Loucy (cell line): ENCODE data around the gene PCSK4.
A peak's percentile ranks its signal among the peaks of the same experiment; 100 is the strongest.
"Not testable (repeated sequence)": the region's sequence is repeated elsewhere in the genome, so short reads cannot be mapped to it uniquely, and the experiment has no call there.

ENCODE experiments used
- H2AFZ ChIP-seq: fragments of 200-600 bp; sonication (generic); 2 replicates; pipeline ENCODE4 v1.6.0; 2016; ENCODE audit warnings: antibody characterized with exemption, mild to moderate bottlenecking, low read length, moderate library complexity
- H3F3A ChIP-seq: fragments of 200-600 bp; 2 replicates; pipeline ENCODE4 v1.6.0; 2016; ENCODE audit warnings: antibody characterized with exemption, low read depth, mild to moderate bottlenecking
- H3K27me3 ChIP-seq: fragments of 200-600 bp; sonication (generic); 2 replicates; pipeline ENCODE4 v1.6.1; 2014; ENCODE audit warnings: low read length, mild to moderate bottlenecking; ENCODE audit not compliant: insufficient read depth, poor library complexity, severe bottlenecking
- H3K36me3 ChIP-seq: fragments of 200-600 bp; sonication (generic); 2 replicates; pipeline ENCODE4 v1.6.1; 2016; ENCODE audit warnings: low read length; ENCODE audit not compliant: insufficient read depth
- H3K4me1 ChIP-seq: fragments of 200-600 bp; sonication (generic); 2 replicates; pipeline ENCODE4 v1.5.1; 2014; ENCODE audit warnings: low read length, mild to moderate bottlenecking; ENCODE audit not compliant: insufficient read depth, poor library complexity, severe bottlenecking
- H3K4me2 ChIP-seq: fragments of 200-600 bp; sonication (generic); 2 replicates; pipeline ENCODE4 v1.6.0; 2014; ENCODE audit warnings: antibody characterized with exemption, low read length, low read depth, mild to moderate bottlenecking; ENCODE audit not compliant: poor library complexity, severe bottlenecking
- H3K4me3 ChIP-seq: fragments of 200-600 bp; sonication (generic); 2 replicates; pipeline ENCODE4 v1.5.1; 2014; ENCODE audit warnings: low read length, mild to moderate bottlenecking, mixed read lengths; ENCODE audit not compliant: poor library complexity, severe bottlenecking
- H3K79me2 ChIP-seq: fragments of 200-600 bp; sonication (generic); 2 replicates; pipeline ENCODE4 v1.6.1; 2014; ENCODE audit warnings: low read length; ENCODE audit not compliant: insufficient read depth
- H3K9ac ChIP-seq: fragments of 200-600 bp; sonication (generic); 2 replicates; pipeline ENCODE4 v1.6.0; 2014; ENCODE audit warnings: mild to moderate bottlenecking, low read depth, low read length, moderate library complexity; ENCODE audit not compliant: poor library complexity, severe bottlenecking
- H3K9me2 ChIP-seq: fragments of 200-600 bp; sonication (generic); replicated peaks from 2 replicates; pipeline ENCODE4 v1.6.1; 2016; ENCODE audit warnings: low read depth, low read length, mixed read lengths
- H3K9me3 ChIP-seq: fragments of 200-600 bp; sonication (generic); 2 replicates; pipeline ENCODE4 v1.6.1; 2014; ENCODE audit warnings: mild to moderate bottlenecking, antibody characterized with exemption, low read length, low read depth; ENCODE audit not compliant: insufficient read depth
- H4K20me1 ChIP-seq: fragments of 200-600 bp; sonication (generic); 2 replicates; pipeline ENCODE4 v1.6.0; 2014; ENCODE audit warnings: antibody characterized with exemption, low read length, mild to moderate bottlenecking; ENCODE audit not compliant: insufficient read depth, poor library complexity, severe bottlenecking
- EZH2phosphoT487 ChIP-seq: fragments of 200-600 bp; IDR thresholded peaks from 2 replicates; pipeline ENCODE4 v1.6.1; 2018; ENCODE audit warnings: antibody characterized with exemption, mild to moderate bottlenecking, moderate library complexity, borderline replicate concordance
- TF ChIP-seq, protein P1 (sequence below): fragments of 200-600 bp; sonication (generic); conservative IDR thresholded peaks from 2 replicates; pipeline ENCODE4 v1.5.1; 2014; ENCODE audit warnings: mild to moderate bottlenecking, antibody characterized with exemption, low read length

Gene PCSK4

DNA sequence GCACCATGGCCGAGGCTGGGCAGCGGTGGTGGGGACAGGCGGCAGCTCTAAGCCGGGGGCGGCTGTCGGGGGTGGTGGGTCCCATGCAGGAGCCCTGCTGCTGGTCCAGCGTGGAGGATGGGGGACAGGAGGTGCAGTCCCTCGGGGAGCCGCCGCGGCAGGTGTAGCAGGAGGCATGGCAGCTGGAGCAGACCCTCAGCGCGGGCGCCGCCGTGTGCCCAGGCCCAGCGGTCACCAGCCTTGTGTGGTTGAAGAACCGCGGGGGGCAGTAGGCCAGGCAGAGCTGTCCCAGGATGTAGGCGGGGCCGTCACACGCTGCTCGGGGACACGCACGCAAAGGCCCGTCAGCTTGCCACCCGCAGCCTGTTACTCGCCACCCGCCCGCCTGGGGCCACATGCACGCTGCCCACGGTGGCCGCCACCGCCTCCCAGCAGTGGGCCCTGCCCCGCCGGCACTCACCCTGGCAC, 8.2 kb downstream of the PCSK4 start:
- no peak overlapping the region for H2AFZ ChIP-seq
- H3K9me3 ChIP-seq = no peaks in the 10 kb centered on the region
- H3K4me2 ChIP-seq = no peak overlapping the region
- H3K79me2 ChIP-seq = peaks cover 20% of the 10 kb centered on the region
- no peaks in the 10 kb centered on the region for H3K36me3 ChIP-seq
- peaks cover 11% of the 10 kb centered on the region for H3K4me1 ChIP-seq
- H3K27me3 ChIP-seq = no peaks in the 10 kb centered on the region
- H3F3A ChIP-seq = no peaks in the 10 kb centered on the region
- no peak overlapping the region for H3K4me3 ChIP-seq
- TF ChIP-seq, protein P1, sequence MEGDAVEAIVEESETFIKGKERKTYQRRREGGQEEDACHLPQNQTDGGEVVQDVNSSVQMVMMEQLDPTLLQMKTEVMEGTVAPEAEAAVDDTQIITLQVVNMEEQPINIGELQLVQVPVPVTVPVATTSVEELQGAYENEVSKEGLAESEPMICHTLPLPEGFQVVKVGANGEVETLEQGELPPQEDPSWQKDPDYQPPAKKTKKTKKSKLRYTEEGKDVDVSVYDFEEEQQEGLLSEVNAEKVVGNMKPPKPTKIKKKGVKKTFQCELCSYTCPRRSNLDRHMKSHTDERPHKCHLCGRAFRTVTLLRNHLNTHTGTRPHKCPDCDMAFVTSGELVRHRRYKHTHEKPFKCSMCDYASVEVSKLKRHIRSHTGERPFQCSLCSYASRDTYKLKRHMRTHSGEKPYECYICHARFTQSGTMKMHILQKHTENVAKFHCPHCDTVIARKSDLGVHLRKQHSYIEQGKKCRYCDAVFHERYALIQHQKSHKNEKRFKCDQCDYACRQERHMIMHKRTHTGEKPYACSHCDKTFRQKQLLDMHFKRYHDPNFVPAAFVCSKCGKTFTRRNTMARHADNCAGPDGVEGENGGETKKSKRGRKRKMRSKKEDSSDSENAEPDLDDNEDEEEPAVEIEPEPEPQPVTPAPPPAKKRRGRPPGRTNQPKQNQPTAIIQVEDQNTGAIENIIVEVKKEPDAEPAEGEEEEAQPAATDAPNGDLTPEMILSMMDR = no peak
- no peak for TF ChIP-seq EZH2phosphoT487
- H3K9me2 ChIP-seq = no peaks in the 10 kb centered on the region
- peaks cover 11% of the 10 kb centered on the region for H4K20me1 ChIP-seq
- H3K9ac ChIP-seq = no peak overlapping the region

DNA sequence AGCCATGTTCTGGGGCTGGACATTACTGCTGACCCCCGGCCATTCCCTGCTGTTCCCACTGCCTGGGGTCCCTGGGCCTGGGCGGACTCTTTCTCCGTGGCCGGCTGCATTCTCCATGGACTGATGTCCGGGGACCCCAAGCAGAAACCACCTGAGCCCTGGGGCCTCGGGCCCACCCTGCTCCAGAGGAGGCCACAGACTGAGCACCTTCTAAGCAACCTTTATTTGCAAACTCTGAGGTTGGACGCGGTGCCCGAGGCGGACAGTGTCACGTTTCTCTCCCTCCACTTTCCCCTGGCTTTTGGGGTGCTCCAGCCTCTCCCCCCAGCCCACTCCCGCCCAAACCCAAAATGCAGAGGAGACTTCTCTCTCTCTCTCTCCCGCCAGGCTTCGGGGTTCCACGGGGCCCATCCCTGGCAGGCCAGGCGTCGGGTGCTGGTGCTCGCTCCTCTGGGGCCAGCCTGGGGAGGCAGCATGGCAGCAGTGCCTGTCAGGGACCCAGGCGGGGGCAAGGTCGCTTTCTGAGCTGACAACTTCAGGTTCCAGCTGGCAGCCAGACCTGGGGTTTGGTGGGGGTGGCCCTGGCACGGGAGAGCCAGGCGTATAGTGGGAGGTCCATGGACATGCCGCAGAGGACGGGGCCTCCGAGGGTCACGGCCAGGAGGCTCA, 8.8 kb downstream of the PCSK4 start:
- no peaks in the 10 kb centered on the region for H3K9me3 ChIP-seq
- H3K9me2 ChIP-seq = no peaks in the 10 kb centered on the region
- peaks cover 11% of the 10 kb centered on the region for H3K4me1 ChIP-seq
- H3K4me3 ChIP-seq = no peak overlapping the region
- TF ChIP-seq EZH2phosphoT487 = no peak
- TF ChIP-seq, protein P1 = no peak
- no peak overlapping the region for H2AFZ ChIP-seq
- no peak overlapping the region for H3K4me2 ChIP-seq
- no peaks in the 10 kb centered on the region for H3F3A ChIP-seq
- no peaks in the 10 kb centered on the region for H3K27me3 ChIP-seq
- H3K36me3 ChIP-seq = no peaks in the 10 kb centered on the region
- H3K9ac ChIP-seq = no peak overlapping the region
- H4K20me1 ChIP-seq = peaks cover 14% of the 10 kb centered on the region
- H3K79me2 ChIP-seq = peaks cover 23% of the 10 kb centered on the region

DNA sequence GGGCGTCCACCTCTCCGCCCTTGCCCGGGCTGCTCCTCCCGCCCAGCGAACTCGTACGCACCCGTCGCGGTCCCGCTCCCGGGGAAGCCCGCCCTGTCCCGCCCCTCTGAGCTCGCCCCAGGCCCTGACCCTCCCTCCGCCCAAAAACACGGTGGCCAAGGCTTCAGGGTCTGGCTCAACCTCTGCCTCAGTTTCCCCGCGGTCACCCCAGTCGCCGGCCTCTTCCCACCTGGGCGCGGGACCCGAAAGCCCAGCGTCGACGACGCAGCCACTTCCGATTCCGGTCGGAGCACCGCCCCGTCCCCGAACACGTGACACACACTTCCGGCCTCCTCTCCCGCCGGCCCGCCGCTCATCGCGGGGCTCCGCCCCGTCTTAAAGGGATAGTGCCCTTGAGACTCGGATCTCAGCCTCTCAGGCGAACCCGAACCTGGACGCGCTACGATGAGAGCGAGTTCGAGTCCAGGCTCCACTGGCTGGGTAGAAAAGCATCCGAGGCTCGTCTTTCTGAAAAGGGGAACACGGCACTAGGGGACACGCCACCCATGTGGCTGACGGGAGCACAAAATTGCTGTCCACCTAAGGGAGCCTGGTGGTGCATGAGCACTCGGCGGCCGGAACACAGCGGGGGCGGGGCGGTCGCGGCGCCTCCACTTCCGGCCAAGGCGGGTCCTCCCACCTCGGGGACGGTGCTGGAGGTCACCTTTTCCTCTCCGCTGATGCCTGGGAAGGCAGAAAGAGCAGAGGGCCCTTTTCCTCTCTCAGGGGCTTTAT, 11.0 kb downstream of the PCSK4 start, which contains the start of gene C19orf25:
Gene C19orf25, minus strand, starts transcription at position 282 of the 774 bp plus-strand sequence. CDS start 312 bp downstream, outside the sequence.
- Histone ChIP-seq H4K20me1 (peaks cover 18% of the 10 kb centered on the region), H3F3A (no peaks in the 10 kb centered on the region), H2AFZ (peak within 1 kb of the TSS; percentile 94), H3K27me3 (no peaks in the 10 kb centered on the region), H3K9me2 (no peaks in the 10 kb centered on the region), H3K79me2 (peaks cover 33% of the 10 kb centered on the region), H3K4me2 (peak within 1 kb of the TSS; percentile 92), H3K9me3 (no peaks in the 10 kb centered on the region), H3K4me3 (peak within 1 kb of the TSS; percentile 75), H3K4me1 (peaks cover 11% of the 10 kb centered on the region), H3K9ac (peak within 1 kb of the TSS; percentile 88), H3K36me3 (no peaks in the 10 kb centered on the region)
- TF ChIP-seq, protein P1 = no peak
- TF ChIP-seq EZH2phosphoT487 = no peak

DNA sequence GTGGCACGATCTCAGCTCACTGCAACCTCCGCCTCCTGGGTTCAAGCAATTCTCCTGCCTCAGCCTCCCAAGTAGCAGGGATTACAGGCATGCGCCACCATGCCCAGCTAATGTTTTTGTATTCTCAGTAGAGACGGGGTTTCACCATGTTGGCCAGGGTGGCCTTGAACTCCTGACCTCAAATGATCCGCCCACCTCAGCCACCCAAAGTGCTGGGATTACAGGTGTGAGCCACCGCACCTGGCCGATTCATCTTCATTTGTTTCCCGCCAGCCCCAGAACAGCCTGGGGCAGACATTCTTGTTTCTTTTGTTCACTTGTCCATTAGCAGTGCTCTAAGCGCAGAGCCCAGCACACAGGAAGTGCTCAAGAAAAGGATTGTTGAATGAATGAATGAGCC, 13.1 kb downstream of the PCSK4 start:
- H4K20me1 ChIP-seq = peaks cover 18% of the 10 kb centered on the region
- H3K9me2 ChIP-seq, H3K9me3 ChIP-seq, H2AFZ ChIP-seq, H3K9ac ChIP-seq, H3K36me3 ChIP-seq, H3K27me3 ChIP-seq, H3F3A ChIP-seq: not testable (repeated sequence)
- peaks cover 11% of the 10 kb centered on the region for H3K4me1 ChIP-seq
- peak overlapping the region; percentile 46 for H3K4me2 ChIP-seq
- H3K4me3 ChIP-seq = peak overlapping the region; percentile 30
- peaks cover 33% of the 10 kb centered on the region for H3K79me2 ChIP-seq
